A549 (cell line): Measurements from ENCODE around the gene ATG2A. TPM values are rescaled to one million over a fixed set of nuclear protein-coding genes. Genes with fewer than 3 reads are reported as not detected.
A peak's percentile ranks its signal among the peaks of the same experiment; 100 is the strongest.

ENCODE experiments used
- ATAC-seq, 2 experiments: fragments of 200-7000 bp in 1 of 2; fragments of >200 bp in 1 of 2; cut with Nextera tagmentation in 1 of 2; cut with Tn5 transposase in 1 of 2; 3 replicates each; pipeline versions ENCODE4 v1.8.0 to v1.9.1; 2018 to 2020; ENCODE audit warnings: mild to moderate bottlenecking in 1 of 2, moderate library complexity in 1 of 2
- CTCF ChIA-PET: fragments of 300-600 bp; sonication (Branson Sonifier 250); formaldehyde crosslinking; extraction: SDS; loops from one replicate; lab custom pipeline; 2021; ENCODE audit warnings: antibody characterized with exemption, inconsistent platforms; lab: Yijun Ruan, JAX
- POLR2A ChIA-PET: fragments of 350-600 bp; formaldehyde crosslinking; extraction: SDS; loops from one replicate; lab custom pipeline; 2021; ENCODE audit warnings: antibody characterized with exemption, inconsistent platforms; lab: Yijun Ruan, JAX
- DNase-seq, 2 experiments: peaks; one replicate each; pipeline versions ENCODE4 v3.0.0 to v3.0.0-alpha.2; 2011 to 2016; ENCODE audit warnings: low read depth in 1 of 2, low spot score in 1 of 2
- FAIRE-seq: peaks from 2 replicates; lab custom pipeline; 2011; peaks lifted over from hg19 to GRCh38; lab: Jason Lieb, UNC
- H3K27ac ChIP-seq, 2 experiments: fragments of >200 bp; sonication (Bioruptor Twin); formaldehyde crosslinking; 3 replicates each; pipeline ENCODE4 v1.5.1; 2016 to 2017
- H3K4me1 ChIP-seq: fragments of >200 bp; sonication (Bioruptor Twin); formaldehyde crosslinking; 3 replicates; pipeline ENCODE4 v1.6.1; 2016
- H3K4me2 ChIP-seq: fragments of >200 bp; sonication (Bioruptor Twin); formaldehyde crosslinking; 3 replicates; pipeline ENCODE4 v1.6.1; 2016
- H3K4me3 ChIP-seq: fragments of >200 bp; sonication (Bioruptor Twin); formaldehyde crosslinking; 3 replicates; pipeline ENCODE4 v1.5.1; 2016
- H3K9me3 ChIP-seq: fragments of >200 bp; sonication (Bioruptor Twin); formaldehyde crosslinking; 3 replicates; pipeline ENCODE4 v1.6.1; 2016
- CBX8 ChIP-seq: fragments of 200-600 bp; sonication (generic); IDR thresholded peaks from 2 replicates; pipeline ENCODE4 v1.6.1; 2016
- CEBPB ChIP-seq, 2 experiments: fragments of >200 bp in 1 of 2; sonication (Bioruptor Twin) in 1 of 2; formaldehyde crosslinking in 1 of 2; IDR thresholded peaks; 2 replicates each; pipeline ENCODE4 v1.6.1; 2012 to 2016
- E2F6 ChIP-seq: IDR thresholded peaks from 2 replicates; pipeline ENCODE4 v1.6.1; 2012; ENCODE audit warnings: low read depth, borderline replicate concordance
- EHF ChIP-seq: fragments of 250-450 bp; sonication (Bioruptor Pico); IDR thresholded peaks from 2 replicates; pipeline ENCODE4 v1.5.0; 2020; ENCODE audit warnings: mild to moderate bottlenecking
- ELK1 ChIP-seq: fragments of 150-350 bp; IDR thresholded peaks from 2 replicates; pipeline ENCODE4 v1.6.1; 2014; ENCODE audit warnings: low read depth, mild to moderate bottlenecking, low read length
- EP300 ChIP-seq, 2 experiments: fragments of >200 bp; sonication (Bioruptor Twin); formaldehyde crosslinking; IDR thresholded peaks; 2 replicates in 1 of 2; 3 replicates in 1 of 2; pipeline ENCODE4 v1.6.1; 2016 to 2017
- FOSB ChIP-seq: fragments of 250-450 bp; sonication (Bioruptor Pico); IDR thresholded peaks from 2 replicates; pipeline ENCODE4 v1.5.0; 2020; ENCODE audit warnings: mild to moderate bottlenecking, moderate library complexity
- HDAC2 ChIP-seq: fragments of 200-600 bp; sonication (generic); IDR thresholded peaks from 2 replicates; pipeline ENCODE4 v1.6.1; 2016
- MAFK ChIP-seq: fragments of 450-650 bp; IDR thresholded peaks from 2 replicates; pipeline ENCODE4 v1.6.1; 2014; ENCODE audit not compliant: partially characterized antibody
- MAX ChIP-seq: IDR thresholded peaks from 2 replicates; pipeline ENCODE4 v1.6.1; 2012
- MAZ ChIP-seq: fragments of 150-350 bp; IDR thresholded peaks from 2 replicates; pipeline ENCODE4 v1.6.1; 2014; ENCODE audit warnings: antibody characterized with exemption, low read depth, low read length, borderline replicate concordance
- NR3C1 ChIP-seq: fragments of >200 bp; sonication (Bioruptor Twin); formaldehyde crosslinking; IDR thresholded peaks from 3 replicates; pipeline ENCODE4 v1.6.1; 2017
- PHF8 ChIP-seq: fragments of 200-600 bp; sonication (generic); IDR thresholded peaks from 2 replicates; pipeline ENCODE4 v1.6.1; 2016; ENCODE audit warnings: low read depth, mild to moderate bottlenecking, antibody characterized with exemption, moderate library complexity, borderline replicate concordance
- POLR2AphosphoS2 ChIP-seq: conservative IDR thresholded peaks from 2 replicates; pipeline ENCODE4 v1.6.1; 2012; ENCODE audit warnings: low read length, improper control_type of control experiment, inconsistent platforms
- REST ChIP-seq: fragments of 200-600 bp; sonication (generic); IDR thresholded peaks from 2 replicates; pipeline ENCODE4 v1.6.1; 2016; ENCODE audit warnings: antibody characterized with exemption, mild to moderate bottlenecking, moderate library complexity
- RFX5 ChIP-seq: fragments of 450-650 bp; IDR thresholded peaks from 2 replicates; pipeline ENCODE4 v1.7.1; 2014; ENCODE audit warnings: antibody characterized with exemption, mild to moderate bottlenecking, moderate library complexity
- SMC3 ChIP-seq: fragments of >200 bp; sonication (Bioruptor Twin); formaldehyde crosslinking; IDR thresholded peaks from 3 replicates; pipeline ENCODE4 v1.6.1; 2018; ENCODE audit warnings: inconsistent platforms
- TFCP2L1 ChIP-seq: fragments of 250-450 bp; sonication (Bioruptor Pico); IDR thresholded peaks from 2 replicates; pipeline ENCODE4 v1.5.0; 2021; ENCODE audit warnings: mild to moderate bottlenecking
- ZSCAN20 ChIP-seq: fragments of 250-450 bp; sonication (Bioruptor Pico); IDR thresholded peaks from 2 replicates; pipeline ENCODE4 v1.8.0; 2022; ENCODE audit warnings: mild to moderate bottlenecking, moderate library complexity
- WGBS: methylation state at CpG from one replicate; pipeline ENCODE4 v1.1.6; 2017; ENCODE audit errors: missing lambda C conversion rate; 5-methylcytosine and 5-hydroxymethylcytosine counted together
- polyA plus RNA-seq, 4 experiments: library from polyadenylated mRNA; depleted of rRNA in 3 of 4; stranded (reverse); fragments of >200 nt; fragmentation: RNase III in 1 of 4; extraction: RNeasy Plus Mini Kit Qiagen cat#74134 plus additional on column Dnase treatment in 1 of 4; gene quantifications; 2 replicates in 3 of 4; 3 replicates in 1 of 4; pipeline ENCODE4 v1.2.3, GENCODE V29; 2011 to 2017

The ATG2A gene
- polyA plus RNA-seq, 2 of the 4 experiments (the other 2 are of a cell fraction) = 3.1 to 13.4 TPM

- no peak for TF ChIP-seq ZSCAN20 (CRISPR knock-in tag)
- TF ChIP-seq HDAC2 = no peak
- TF ChIP-seq SMC3 = peak; percentile 84
Measured at GRCh38 chr11:64878494-64879243, 38.3 kb downstream of the ATG2A start, which contains the start of gene EHD1 (continued).

- CTCF ChIA-PET = interaction anchor here (0.5 to 31.5 kb wide), 9 partner anchors 13 to 286 kb away, joined by 3 to 1607 read pairs (median 4); partner anchors contain the start of genes ARL2 and CDC42BPG
- POLR2A ChIA-PET = interaction anchor here (0.7 to 4.4 kb wide), 11 partner anchors 10 to 34 kb away, joined by 3 to 27 read pairs (median 5); partner anchors contain the start of gene CDC42BPG
- Histone ChIP-seq H3K4me3 (peak overlapping the region; percentile 90), H3K27ac (peak overlapping the region; percentile 88 to 92), H3K4me2 (peak overlapping the region; percentile 95), H3K9me3 (no peaks in the 10 kb centered on the region), H3K4me1 (peaks cover 28% of the 10 kb centered on the region)
- WGBS = 4% methylated on average over 10 of the region's 21 CpGs
- TF ChIP-seq EHF = no peak
- TF ChIP-seq PHF8 = peak; percentile 54; the same call in 1 of the 2 replicates
- TF ChIP-seq E2F6 = peak; percentile 48; the same call in 1 of the 2 replicates
- ATAC-seq (peak; percentile 49 to 54), DNase-seq (no peak), FAIRE-seq (no peak)
Measured at GRCh38 chr11:64878223-64878493, 38.9 kb downstream of the ATG2A start.

- Histone ChIP-seq H3K4me3 (peak overlapping the region; percentile 90), H3K27ac (peak overlapping the region; percentile 88 to 92), H3K4me1 (peaks cover 34% of the 10 kb centered on the region), H3K4me2 (peak overlapping the region; percentile 95), H3K9me3 (no peaks in the 10 kb centered on the region)
- POLR2A ChIA-PET = interaction anchor here (0.7 to 4.4 kb wide), 11 partner anchors 9 to 33 kb away, joined by 3 to 27 read pairs (median 5); partner anchors contain the start of gene CDC42BPG
- CTCF ChIA-PET = interaction anchor here (0.5 to 31.5 kb wide), 10 partner anchors 14 to 286 kb away, joined by 3 to 1607 read pairs (median 4); partner anchors contain the start of genes ARL2 and CDC42BPG
- FAIRE-seq = no peak
- DNase-seq = no peak
- 1% methylated on average over 39 of the region's 41 CpGs for WGBS
- peak; percentile 17 to 28; a peak in 4 of 6 replicates for ATAC-seq
- TF ChIP-seq ELK1 (no peak), NR3C1 (no peak), MAX (peak; percentile 50; the same call in 1 of the 2 replicates)
Measured at GRCh38 chr11:64877390-64878222, 39.4 kb downstream of the ATG2A start.

- CTCF ChIA-PET = interaction anchor here (0.7 to 31.5 kb wide), 6 partner anchors 15 to 150 kb away, joined by 3 to 1607 read pairs (median 7); partner anchors contain the start of genes ARL2, CDC42BPG and SNX15
- H3K4me2 ChIP-seq = peak overlapping the region; percentile 95
- TF ChIP-seq FOSB (CRISPR knock-in tag) = no peak
- TF ChIP-seq MAFK = no peak
- TF ChIP-seq MAZ = no peak
- TF ChIP-seq E2F6 = no peak
- TF ChIP-seq SMC3 = no peak
- no peak for TF ChIP-seq CBX8
- no peak for TF ChIP-seq CEBPB (IDR thresholded peaks at IDR 0.05)
- no peak for TF ChIP-seq RFX5
- TF ChIP-seq TFCP2L1 = no peak
- TF ChIP-seq POLR2AphosphoS2 = no peak
- TF ChIP-seq EP300 (IDR thresholded peaks at IDR 0.05) = no peak
- no peak for TF ChIP-seq REST
Measured at GRCh38 chr11:64876835-64877341, 40.1 kb downstream of the ATG2A start.

More at GRCh38 chr11:64876835-64877341, 40.1 kb downstream of the ATG2A start:
- Histone ChIP-seq H3K27ac (peak overlapping the region; percentile 88 to 92), H3K9me3 (no peaks in the 10 kb centered on the region), H3K4me3 (peak overlapping the region; percentile 90), H3K4me1 (peaks cover 39% of the 10 kb centered on the region)
- POLR2A ChIA-PET = interaction anchor here (1.7 to 4.4 kb wide), 4 partner anchors 8 to 28 kb away, joined by 6 to 27 read pairs (median 16); no protein-coding TSS in a partner anchor
- ATAC-seq (peak; percentile 12 to 32; a peak in 3 of 6 replicates), DNase-seq (no peak), FAIRE-seq (no peak)
- 4% methylated on average over 14 of the region's 14 CpGs for WGBS
